ENCODE data around the gene CPSF3. TPM values are rescaled to one million over a fixed set of nuclear protein-coding genes. Genes with fewer than 3 reads are reported as not detected.

The CPSF3 gene
- total and polyA plus RNA-seq, 8 donors, result 25.9 to 58.7 (median 46.7) TPM

- DNase-seq (no peak), ATAC-seq (no peak)
- Histone ChIP-seq H3K4me3 (no peak overlapping the region), H3K9me3 (no peaks in the 10 kb centered on the region), H3K36me3 (peaks cover 0 to 75% of the 10 kb centered on the region in 2 donors), H3K4me1 (no peaks in the 10 kb centered on the region), H3K27me3 (no peaks in the 10 kb centered on the region), H3K27ac (no peak overlapping the region)
- TF ChIP-seq, protein P1, sequence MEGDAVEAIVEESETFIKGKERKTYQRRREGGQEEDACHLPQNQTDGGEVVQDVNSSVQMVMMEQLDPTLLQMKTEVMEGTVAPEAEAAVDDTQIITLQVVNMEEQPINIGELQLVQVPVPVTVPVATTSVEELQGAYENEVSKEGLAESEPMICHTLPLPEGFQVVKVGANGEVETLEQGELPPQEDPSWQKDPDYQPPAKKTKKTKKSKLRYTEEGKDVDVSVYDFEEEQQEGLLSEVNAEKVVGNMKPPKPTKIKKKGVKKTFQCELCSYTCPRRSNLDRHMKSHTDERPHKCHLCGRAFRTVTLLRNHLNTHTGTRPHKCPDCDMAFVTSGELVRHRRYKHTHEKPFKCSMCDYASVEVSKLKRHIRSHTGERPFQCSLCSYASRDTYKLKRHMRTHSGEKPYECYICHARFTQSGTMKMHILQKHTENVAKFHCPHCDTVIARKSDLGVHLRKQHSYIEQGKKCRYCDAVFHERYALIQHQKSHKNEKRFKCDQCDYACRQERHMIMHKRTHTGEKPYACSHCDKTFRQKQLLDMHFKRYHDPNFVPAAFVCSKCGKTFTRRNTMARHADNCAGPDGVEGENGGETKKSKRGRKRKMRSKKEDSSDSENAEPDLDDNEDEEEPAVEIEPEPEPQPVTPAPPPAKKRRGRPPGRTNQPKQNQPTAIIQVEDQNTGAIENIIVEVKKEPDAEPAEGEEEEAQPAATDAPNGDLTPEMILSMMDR (IDR thresholded peaks at IDR 0.05), result no peak
- intact Hi-C loops (cut with DNase I), result no loop called here
These were observed 10.7 kb upstream of the CPSF3 start for GRCh38 chr2:9412781-9413180.

DNA sequence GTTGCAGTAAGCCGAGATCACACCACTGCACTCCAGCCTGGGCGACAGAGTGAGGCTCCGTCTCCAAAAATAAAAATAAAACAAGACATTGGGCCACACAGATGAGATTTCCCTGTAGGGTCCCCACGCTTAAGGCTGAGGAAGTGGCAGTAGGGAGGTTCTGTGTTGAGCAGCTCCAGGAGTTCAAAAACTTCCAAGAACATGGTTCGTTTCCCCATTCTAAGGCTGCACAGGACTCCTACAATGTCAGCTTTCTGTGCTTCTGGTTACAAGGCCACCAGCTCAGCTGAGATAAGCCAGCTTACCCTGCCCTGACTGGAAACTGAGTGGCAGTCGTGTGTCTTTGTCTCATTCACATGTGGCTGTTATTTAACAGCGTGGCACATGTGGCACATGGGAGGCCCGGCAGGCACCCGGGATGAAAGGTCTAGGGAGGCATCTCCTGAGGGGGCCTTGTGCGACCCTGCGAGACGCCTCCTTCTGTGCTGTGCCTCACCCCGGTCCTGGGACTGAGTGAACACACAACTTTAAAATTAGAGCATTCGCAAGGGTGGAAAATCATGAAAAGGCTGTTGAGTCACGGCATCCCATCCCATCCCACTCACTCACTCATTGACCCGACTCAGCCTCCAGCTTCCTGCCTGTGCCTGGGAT, 7.8 kb upstream of the CPSF3 start:
- Histone ChIP-seq H3K4me1 (no peaks in the 10 kb centered on the region), H3K27me3 (no peaks in the 10 kb centered on the region), H3K4me3 (no peak overlapping the region), H3K9me3 (no peaks in the 10 kb centered on the region), H3K36me3 (peaks cover 0 to 47% of the 10 kb centered on the region in 2 donors), H3K27ac (no peak overlapping the region)
- intact Hi-C loops (cut with DNase I), result no loop called here
- ATAC-seq (no peak), DNase-seq (no peak)
- TF ChIP-seq, protein P1 (IDR thresholded peaks at IDR 0.05), result no peak

DNA sequence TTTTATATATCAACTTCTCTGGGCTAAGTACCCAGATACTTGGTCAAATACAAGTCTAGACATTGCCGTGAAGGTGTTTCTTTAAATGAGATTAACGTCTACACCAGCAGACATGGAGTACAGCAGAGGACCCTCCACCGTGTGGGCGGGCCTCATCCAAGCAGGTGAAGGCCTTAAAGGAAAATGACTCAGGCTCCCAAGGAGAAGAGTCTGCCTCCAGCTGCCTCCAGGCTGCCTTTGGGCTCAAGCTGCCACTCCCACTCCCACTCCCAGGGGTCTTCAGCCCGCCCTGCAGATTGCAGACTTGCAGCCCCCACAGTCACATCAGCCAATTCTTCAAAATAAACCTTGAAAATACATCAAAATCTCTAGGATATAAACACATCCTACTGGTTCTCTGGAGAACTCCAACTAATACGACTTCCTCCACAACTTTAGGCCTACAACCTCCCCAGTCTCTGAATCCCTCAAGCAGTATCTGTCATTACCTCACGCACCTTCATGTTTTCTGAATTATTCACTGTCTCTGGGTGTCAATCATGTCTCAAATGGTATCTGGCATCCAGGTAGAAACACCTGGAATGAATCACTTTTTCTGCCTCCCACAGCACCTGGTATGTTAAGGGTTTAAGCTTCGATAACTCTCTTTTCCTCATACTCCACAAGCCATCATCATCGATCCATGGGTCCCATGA, 7.0 kb upstream of the CPSF3 start:
- TF ChIP-seq, protein P1 (IDR thresholded peaks at IDR 0.05), result no peak
- intact Hi-C loops (cut with DNase I), result no loop called here
- DNase-seq, result no peak
- peaks cover 0 to 1% of the 10 kb centered on the region in 2 donors for H3K4me1 ChIP-seq
- no peak overlapping the region for H3K4me3 ChIP-seq
- ATAC-seq, result no peak
- peaks cover 0 to 39% of the 10 kb centered on the region in 2 donors for H3K36me3 ChIP-seq
- no peak overlapping the region for H3K27ac ChIP-seq
- no peaks in the 10 kb centered on the region for H3K27me3 ChIP-seq
- H3K9me3 ChIP-seq, result no peaks in the 10 kb centered on the region

GRCh38 chr2:9416962-9417316, 6.5 kb upstream of the CPSF3 start:
- no peaks in the 10 kb centered on the region for H3K9me3 ChIP-seq
- no peak overlapping the region for H3K4me3 ChIP-seq
- H3K4me1 ChIP-seq, result peaks cover under 1 to 7% of the 10 kb centered on the region in 2 donors
- ATAC-seq, result no peak
- H3K27ac ChIP-seq, result no peak overlapping the region
- H3K27me3 ChIP-seq, result no peaks in the 10 kb centered on the region
- no peak for DNase-seq
- peaks cover 0 to 34% of the 10 kb centered on the region in 2 donors for H3K36me3 ChIP-seq
- TF ChIP-seq, protein P1 (IDR thresholded peaks at IDR 0.05), result no peak
- intact Hi-C loops (cut with DNase I), result no loop called here

DNA sequence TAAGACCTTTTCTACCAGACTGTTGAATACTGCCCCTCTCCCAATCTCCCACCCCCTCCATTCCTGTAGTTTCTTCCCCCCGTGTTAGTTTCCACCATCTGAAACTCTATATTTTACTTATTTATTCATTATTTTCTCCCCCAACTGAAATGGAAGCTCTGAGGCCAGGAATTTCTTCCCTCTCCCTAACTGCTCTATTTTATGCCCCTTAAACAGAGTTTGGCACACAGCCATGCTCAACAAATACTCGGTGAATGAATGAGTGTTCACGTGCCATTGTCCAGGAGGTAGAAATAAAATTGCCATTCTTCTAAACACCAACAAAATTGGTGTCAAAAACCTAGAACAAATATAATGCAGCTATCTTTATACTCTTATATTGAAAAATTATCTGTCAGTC, 5.7 kb upstream of the CPSF3 start:
- intact Hi-C loops (cut with DNase I), result no loop called here
- TF ChIP-seq, protein P1 (IDR thresholded peaks at IDR 0.05), result no peak
- Histone ChIP-seq H3K4me1 (peaks cover 5 to 15% of the 10 kb centered on the region in 2 donors), H3K27me3 (no peaks in the 10 kb centered on the region), H3K36me3 (peaks cover 0 to 28% of the 10 kb centered on the region in 2 donors), H3K27ac (no peak overlapping the region), H3K9me3 (no peaks in the 10 kb centered on the region), H3K4me3 (no peak overlapping the region)
- peak in 1 of 4 donors; percentile 21 for DNase-seq
- no peak for ATAC-seq
